ENCODE measurements around the gene HSF5. TPM values are rescaled to one million over a fixed set of nuclear protein-coding genes. Genes with fewer than 3 reads are reported as not detected.

HSF5 gene
- total RNA-seq, 1 experiment from 2014 or later = not detected

DNA sequence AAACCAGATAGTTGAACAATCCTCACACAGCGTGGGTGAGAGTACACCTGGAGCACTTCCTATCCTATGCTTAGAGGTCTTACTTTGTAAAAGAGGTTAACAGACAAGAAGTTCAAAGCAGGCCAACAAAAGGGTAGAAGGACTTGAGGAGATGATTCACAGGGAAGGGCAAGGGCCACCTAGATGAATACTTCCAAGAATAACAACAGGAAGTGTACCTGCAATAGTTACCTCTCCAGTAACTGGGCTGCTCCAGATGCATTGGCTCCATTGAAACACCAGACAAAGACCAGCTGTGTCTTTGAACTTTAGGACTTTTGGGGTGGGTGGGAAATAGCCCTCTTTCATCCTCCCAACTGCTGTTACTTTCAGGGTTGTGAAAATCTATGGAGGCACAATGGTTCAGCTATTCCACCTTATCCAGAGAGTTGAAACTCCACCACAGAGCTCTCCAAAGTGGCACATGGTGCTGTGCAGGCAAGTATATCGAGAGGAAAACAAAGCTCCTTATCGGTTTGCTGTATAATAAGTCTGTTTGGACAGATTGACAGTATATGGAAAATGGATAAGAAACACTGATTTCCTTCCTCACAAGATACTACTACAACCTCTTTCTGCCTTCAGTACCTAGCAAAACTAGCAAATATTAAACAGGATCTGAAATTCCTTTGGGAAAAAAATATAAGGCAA is 93.5 kb downstream of the HSF5 start:
- RAD21 ChIA-PET (ENCODE audit: low non-redundant PET in 1 of 2, low total read pairs in 2 of 2, uncharacterized antibody in 2 of 2, unreplicated experiment in 2 of 2) = interaction anchor here in 1 of 2 experiments (1.0 kb wide), 2 partner anchors 23 to 77 kb away, joined by 3 to 8 read pairs; partner anchors contain the start of gene RNF43
- peaks cover 84% of the 10 kb centered on the region for H3K79me2 ChIP-seq (ENCODE audit: insufficient read depth, low read length)
- CTCF ChIA-PET = interaction anchor here (0.8 to 1.7 kb wide), 5 partner anchors 9 to 53 kb away, joined by 3 to 12 read pairs (median 3); partner anchors contain the start of gene RNF43
- TF ChIP-seq ZFX (IDR thresholded peaks at IDR 0.05) (no peak), TCF7L2 (IDR thresholded peaks at IDR 0.05; ENCODE audit: borderline replicate concordance, extremely low read depth, insufficient read depth, insufficient read length) (peak; percentile 81), RAD21 (IDR thresholded peaks at IDR 0.05; ENCODE audit: low read depth) (peak; percentile 46), FOSL1 (IDR thresholded peaks at IDR 0.05; ENCODE audit: low read depth) (peak; percentile 92), EZH2phosphoT487 (IDR thresholded peaks at IDR 0.05; ENCODE audit: borderline replicate concordance) (no peak), ELF1 (IDR thresholded peaks at IDR 0.05; ENCODE audit: borderline replicate concordance, low read depth) (peak; percentile 61; the same call in 1 of the 2 replicates), CBX3 (IDR thresholded peaks at IDR 0.05; ENCODE audit: low read depth) (peak; percentile 98), JUND (IDR thresholded peaks at IDR 0.05) (peak; percentile 99), SIN3A (IDR thresholded peaks at IDR 0.05; ENCODE audit: low read depth) (peak; percentile 99), EGR1 (IDR thresholded peaks at IDR 0.05; ENCODE audit: low read depth) (peak; percentile 93), POLR2AphosphoS5 (IDR thresholded peaks at IDR 0.05; ENCODE audit: low read depth, low read length) (peak; percentile 85), CEBPB (IDR thresholded peaks at IDR 0.05; ENCODE audit: low read depth) (peak; percentile 94), SP1 (IDR thresholded peaks at IDR 0.05; ENCODE audit: low read depth) (peak; percentile 99), ZNF274 (IDR thresholded peaks at IDR 0.05; ENCODE audit: low read depth, low read length) (no peak), SRF (IDR thresholded peaks at IDR 0.05; ENCODE audit: low read depth) (peak; percentile 81)
- TF ChIP-seq, protein P1, sequence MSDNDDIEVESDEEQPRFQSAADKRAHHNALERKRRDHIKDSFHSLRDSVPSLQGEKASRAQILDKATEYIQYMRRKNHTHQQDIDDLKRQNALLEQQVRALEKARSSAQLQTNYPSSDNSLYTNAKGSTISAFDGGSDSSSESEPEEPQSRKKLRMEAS (IDR thresholded peaks at IDR 0.05) = peak; percentile 88
- TF ChIP-seq, protein P2, sequence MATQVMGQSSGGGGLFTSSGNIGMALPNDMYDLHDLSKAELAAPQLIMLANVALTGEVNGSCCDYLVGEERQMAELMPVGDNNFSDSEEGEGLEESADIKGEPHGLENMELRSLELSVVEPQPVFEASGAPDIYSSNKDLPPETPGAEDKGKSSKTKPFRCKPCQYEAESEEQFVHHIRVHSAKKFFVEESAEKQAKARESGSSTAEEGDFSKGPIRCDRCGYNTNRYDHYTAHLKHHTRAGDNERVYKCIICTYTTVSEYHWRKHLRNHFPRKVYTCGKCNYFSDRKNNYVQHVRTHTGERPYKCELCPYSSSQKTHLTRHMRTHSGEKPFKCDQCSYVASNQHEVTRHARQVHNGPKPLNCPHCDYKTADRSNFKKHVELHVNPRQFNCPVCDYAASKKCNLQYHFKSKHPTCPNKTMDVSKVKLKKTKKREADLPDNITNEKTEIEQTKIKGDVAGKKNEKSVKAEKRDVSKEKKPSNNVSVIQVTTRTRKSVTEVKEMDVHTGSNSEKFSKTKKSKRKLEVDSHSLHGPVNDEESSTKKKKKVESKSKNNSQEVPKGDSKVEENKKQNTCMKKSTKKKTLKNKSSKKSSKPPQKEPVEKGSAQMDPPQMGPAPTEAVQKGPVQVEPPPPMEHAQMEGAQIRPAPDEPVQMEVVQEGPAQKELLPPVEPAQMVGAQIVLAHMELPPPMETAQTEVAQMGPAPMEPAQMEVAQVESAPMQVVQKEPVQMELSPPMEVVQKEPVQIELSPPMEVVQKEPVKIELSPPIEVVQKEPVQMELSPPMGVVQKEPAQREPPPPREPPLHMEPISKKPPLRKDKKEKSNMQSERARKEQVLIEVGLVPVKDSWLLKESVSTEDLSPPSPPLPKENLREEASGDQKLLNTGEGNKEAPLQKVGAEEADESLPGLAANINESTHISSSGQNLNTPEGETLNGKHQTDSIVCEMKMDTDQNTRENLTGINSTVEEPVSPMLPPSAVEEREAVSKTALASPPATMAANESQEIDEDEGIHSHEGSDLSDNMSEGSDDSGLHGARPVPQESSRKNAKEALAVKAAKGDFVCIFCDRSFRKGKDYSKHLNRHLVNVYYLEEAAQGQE (IDR thresholded peaks at IDR 0.05; ENCODE audit: low read depth) = no peak
- TF ChIP-seq, protein P3, sequence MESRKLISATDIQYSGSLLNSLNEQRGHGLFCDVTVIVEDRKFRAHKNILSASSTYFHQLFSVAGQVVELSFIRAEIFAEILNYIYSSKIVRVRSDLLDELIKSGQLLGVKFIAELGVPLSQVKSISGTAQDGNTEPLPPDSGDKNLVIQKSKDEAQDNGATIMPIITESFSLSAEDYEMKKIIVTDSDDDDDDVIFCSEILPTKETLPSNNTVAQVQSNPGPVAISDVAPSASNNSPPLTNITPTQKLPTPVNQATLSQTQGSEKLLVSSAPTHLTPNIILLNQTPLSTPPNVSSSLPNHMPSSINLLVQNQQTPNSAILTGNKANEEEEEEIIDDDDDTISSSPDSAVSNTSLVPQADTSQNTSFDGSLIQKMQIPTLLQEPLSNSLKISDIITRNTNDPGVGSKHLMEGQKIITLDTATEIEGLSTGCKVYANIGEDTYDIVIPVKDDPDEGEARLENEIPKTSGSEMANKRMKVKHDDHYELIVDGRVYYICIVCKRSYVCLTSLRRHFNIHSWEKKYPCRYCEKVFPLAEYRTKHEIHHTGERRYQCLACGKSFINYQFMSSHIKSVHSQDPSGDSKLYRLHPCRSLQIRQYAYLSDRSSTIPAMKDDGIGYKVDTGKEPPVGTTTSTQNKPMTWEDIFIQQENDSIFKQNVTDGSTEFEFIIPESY (IDR thresholded peaks at IDR 0.05; ENCODE audit: extremely low read depth, insufficient replicate concordance, low read length) = peak; percentile 81
- TF ChIP-seq, protein P4, sequence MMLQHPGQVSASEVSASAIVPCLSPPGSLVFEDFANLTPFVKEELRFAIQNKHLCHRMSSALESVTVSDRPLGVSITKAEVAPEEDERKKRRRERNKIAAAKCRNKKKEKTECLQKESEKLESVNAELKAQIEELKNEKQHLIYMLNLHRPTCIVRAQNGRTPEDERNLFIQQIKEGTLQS (IDR thresholded peaks at IDR 0.05) = peak; percentile 78; the same call in 1 of the 2 replicates

More for the DNA sequence above, 93.5 kb downstream of the HSF5 start:
- H3K9me2 ChIP-seq (ENCODE audit: insufficient read depth) = no peaks in the 10 kb centered on the region
- H3K27ac ChIP-seq (ENCODE audit: low read depth, low read length) = peak overlapping the region; percentile 75
- H4K20me1 ChIP-seq (ENCODE audit: insufficient read depth) = no peaks in the 10 kb centered on the region
- peaks cover 89 to 100% of the 10 kb centered on the region in 2 experiments for H3K4me1 ChIP-seq (ENCODE audit: control insufficient read depth in 1 of 2, insufficient read depth in 2 of 2, low read length in 2 of 2)
- peaks cover 0 to 4% of the 10 kb centered on the region in 2 experiments; a peak in 2 of 4 replicates for H3K36me3 ChIP-seq (ENCODE audit: control insufficient read depth in 1 of 2, insufficient read depth in 2 of 2, low read length in 2 of 2)
- H3K27me3 ChIP-seq (ENCODE audit: insufficient read depth, low read length) = no peaks in the 10 kb centered on the region
- POLR2A ChIA-PET = interaction anchor here (0.6 to 2.7 kb wide), 10 partner anchors 9 to 1443 kb away, joined by 3 to 26 read pairs (median 4); partner anchors contain the start of genes RNF43 and SUPT4H1
- H3K9ac ChIP-seq (ENCODE audit: low read length) = peak overlapping the region; percentile 32
- intact Hi-C loops (cut with micrococcal nuclease) = no loop called here
- H3K4me2 ChIP-seq (ENCODE audit: low read length) = peak overlapping the region; percentile 70
- peak; percentile 95 for DNase-seq (ENCODE audit: low read depth, low spot score)
- peak overlapping the region in 1 of 2 experiments; percentile 21; a peak in 2 of 4 replicates for H3K4me3 ChIP-seq (replicated peaks in 1 of 2; ENCODE audit: low read depth in 1 of 2, low read length in 2 of 2)
- no peak overlapping the region for H2AFZ ChIP-seq (ENCODE audit: low read depth, low read length, poor library complexity, severe bottlenecking)
- BruUV-seq (replicated peaks) = TSS peak; percentile 49
- H3K9me3 ChIP-seq (ENCODE audit: control insufficient read depth in 1 of 2, insufficient read depth in 1 of 2, low read depth in 1 of 2, low read length in 2 of 2) = no peaks in the 10 kb centered on the region
- ATAC-seq = peak; percentile 76
